ENCODE measurements around the gene IMMP2L.
"Not testable (repeated sequence)": the region's sequence is repeated elsewhere in the genome, so short reads cannot be mapped to it uniquely, and the experiment has no call there.

The IMMP2L gene

GRCh38 chr7:111324776-111325175 is 237.5 kb downstream of the IMMP2L start:
- DNase-seq: no peak

GRCh38 chr7:111324228-111324627 is 238.1 kb downstream of the IMMP2L start:
- no peak for DNase-seq

- DNase-seq: not testable (repeated sequence)
Observed at GRCh38 chr7:111323670-111324069, 238.6 kb downstream of the IMMP2L start.

GRCh38 chr7:111320133-111320532 is 242.2 kb downstream of the IMMP2L start:
- DNase-seq: no peak

- DNase-seq: no peak
Observed at GRCh38 chr7:111312966-111313365, 249.3 kb downstream of the IMMP2L start.

GRCh38 chr7:111308691-111309090 is 253.6 kb downstream of the IMMP2L start:
- DNase-seq: no peak

GRCh38 chr7:111301891-111302290 is 260.4 kb downstream of the IMMP2L start:
- DNase-seq: no peak

GRCh38 chr7:111294494-111294893 is 267.8 kb downstream of the IMMP2L start:
- no peak for DNase-seq

GRCh38 chr7:111292026-111292470 is 270.2 kb downstream of the IMMP2L start:
- no peak for DNase-seq

- DNase-seq: no peak
Observed at GRCh38 chr7:111290982-111291381, 271.3 kb downstream of the IMMP2L start.

- no peak for DNase-seq
Observed at GRCh38 chr7:111290419-111290818, 271.9 kb downstream of the IMMP2L start.

GRCh38 chr7:111288441-111288840 is 273.9 kb downstream of the IMMP2L start:
- DNase-seq: not testable (repeated sequence)

GRCh38 chr7:111282626-111283025 is 279.7 kb downstream of the IMMP2L start:
- no peak for DNase-seq

GRCh38 chr7:111274857-111275256 is 287.4 kb downstream of the IMMP2L start:
- no peak for DNase-seq

- no peak for DNase-seq
Observed at GRCh38 chr7:111272092-111272491, 290.2 kb downstream of the IMMP2L start.

GRCh38 chr7:111270794-111271193 is 291.5 kb downstream of the IMMP2L start:
- DNase-seq: not testable (repeated sequence)

GRCh38 chr7:111268941-111269340 is 293.4 kb downstream of the IMMP2L start:
- no peak for DNase-seq

- no peak for DNase-seq
Observed at GRCh38 chr7:111266613-111267012, 295.7 kb downstream of the IMMP2L start.

- no peak for DNase-seq
Observed at GRCh38 chr7:111265394-111265793, 296.9 kb downstream of the IMMP2L start.

GRCh38 chr7:111264981-111265380 is 297.3 kb downstream of the IMMP2L start:
- no peak for DNase-seq

GRCh38 chr7:111264111-111264868 is 298.0 kb downstream of the IMMP2L start:
- DNase-seq: no peak

GRCh38 chr7:111262293-111263116 is 299.8 kb downstream of the IMMP2L start:
- DNase-seq: no peak

GRCh38 chr7:111261496-111261895 is 300.8 kb downstream of the IMMP2L start:
- no peak for DNase-seq

GRCh38 chr7:111259991-111260390 is 302.3 kb downstream of the IMMP2L start:
- no peak for DNase-seq

Data from central memory CD4-positive, alpha-beta T cell (primary cell).